ENCODE results near the gene NPBWR2. TPM values are rescaled to one million over a fixed set of nuclear protein-coding genes. Genes with fewer than 3 reads are reported as not detected.

NPBWR2 gene
- total RNA-seq, 1 experiment from 2014 or later = not detected

DNA sequence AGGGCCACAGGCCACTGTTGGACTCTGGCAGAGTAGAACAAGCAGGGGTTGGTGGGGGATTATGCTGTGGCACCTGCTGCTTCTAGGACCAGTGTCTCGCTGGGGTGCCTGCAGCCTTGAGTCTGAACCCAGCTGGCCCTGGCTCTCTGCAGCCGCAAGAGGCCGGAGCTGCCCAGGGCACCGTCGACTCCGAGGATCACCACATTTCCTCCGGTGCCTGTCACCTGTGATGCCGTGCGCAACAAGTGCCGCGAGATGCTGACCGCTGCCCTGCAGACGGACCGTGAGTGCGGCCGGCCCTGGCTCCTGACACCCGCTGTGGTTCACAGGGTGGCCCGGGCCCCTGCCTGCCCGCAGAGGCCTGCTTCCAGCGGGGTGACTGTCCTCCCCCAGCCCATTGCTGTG is 38.2 kb downstream of the NPBWR2 start:
- ChIA-PET CTCF (interaction anchor here (1.0 to 2.2 kb wide), 8 partner anchors 10 to 51 kb away, joined by 3 to 16 read pairs (median 6); partner anchors contain the start of gene LKAAEAR1), POLR2A (interaction anchor here (1.5 kb wide), 1 partner anchor 51 kb away, joined by 6 read pairs; no protein-coding TSS in a partner anchor)
- H3K27me3 Mint-ChIP-seq (ENCODE audit: low read depth) = no peaks in the 10 kb centered on the region; the same call in 1 of the 2 replicates
- no peak overlapping the region for H3K27ac Mint-ChIP-seq
- DNase-seq (ENCODE audit: low spot score) (no peak), ATAC-seq (no peak)
- peaks cover 21% of the 10 kb centered on the region for H3K4me1 Mint-ChIP-seq
- TF ChIP-seq ZBTB21 (CRISPR knock-in tag; IDR thresholded peaks at IDR 0.05; ENCODE audit: borderline replicate concordance) (no peak), OVOL2 (CRISPR knock-in tag; IDR thresholded peaks at IDR 0.05; ENCODE audit: borderline replicate concordance) (no peak), ELF4 (CRISPR knock-in tag; IDR thresholded peaks at IDR 0.05; ENCODE audit: low read depth) (no peak), ZNF416 (CRISPR knock-in tag; IDR thresholded peaks at IDR 0.05) (no peak), FOXP1 (CRISPR knock-in tag; IDR thresholded peaks at IDR 0.05; ENCODE audit: borderline replicate concordance) (no peak)
- TF ChIP-seq, protein P1, sequence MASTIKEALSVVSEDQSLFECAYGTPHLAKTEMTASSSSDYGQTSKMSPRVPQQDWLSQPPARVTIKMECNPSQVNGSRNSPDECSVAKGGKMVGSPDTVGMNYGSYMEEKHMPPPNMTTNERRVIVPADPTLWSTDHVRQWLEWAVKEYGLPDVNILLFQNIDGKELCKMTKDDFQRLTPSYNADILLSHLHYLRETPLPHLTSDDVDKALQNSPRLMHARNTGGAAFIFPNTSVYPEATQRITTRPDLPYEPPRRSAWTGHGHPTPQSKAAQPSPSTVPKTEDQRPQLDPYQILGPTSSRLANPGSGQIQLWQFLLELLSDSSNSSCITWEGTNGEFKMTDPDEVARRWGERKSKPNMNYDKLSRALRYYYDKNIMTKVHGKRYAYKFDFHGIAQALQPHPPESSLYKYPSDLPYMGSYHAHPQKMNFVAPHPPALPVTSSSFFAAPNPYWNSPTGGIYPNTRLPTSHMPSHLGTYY (CRISPR knock-in tag; IDR thresholded peaks at IDR 0.05) = no peak
- TF ChIP-seq, protein P2, sequence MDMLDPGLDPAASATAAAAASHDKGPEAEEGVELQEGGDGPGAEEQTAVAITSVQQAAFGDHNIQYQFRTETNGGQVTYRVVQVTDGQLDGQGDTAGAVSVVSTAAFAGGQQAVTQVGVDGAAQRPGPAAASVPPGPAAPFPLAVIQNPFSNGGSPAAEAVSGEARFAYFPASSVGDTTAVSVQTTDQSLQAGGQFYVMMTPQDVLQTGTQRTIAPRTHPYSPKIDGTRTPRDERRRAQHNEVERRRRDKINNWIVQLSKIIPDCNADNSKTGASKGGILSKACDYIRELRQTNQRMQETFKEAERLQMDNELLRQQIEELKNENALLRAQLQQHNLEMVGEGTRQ (CRISPR knock-in tag; IDR thresholded peaks at IDR 0.05) = no peak
- no peak overlapping the region for H3K4me3 Mint-ChIP-seq
- no peaks in the 10 kb centered on the region for H3K36me3 Mint-ChIP-seq
- H3K9me3 Mint-ChIP-seq = no peaks in the 10 kb centered on the region

DNA sequence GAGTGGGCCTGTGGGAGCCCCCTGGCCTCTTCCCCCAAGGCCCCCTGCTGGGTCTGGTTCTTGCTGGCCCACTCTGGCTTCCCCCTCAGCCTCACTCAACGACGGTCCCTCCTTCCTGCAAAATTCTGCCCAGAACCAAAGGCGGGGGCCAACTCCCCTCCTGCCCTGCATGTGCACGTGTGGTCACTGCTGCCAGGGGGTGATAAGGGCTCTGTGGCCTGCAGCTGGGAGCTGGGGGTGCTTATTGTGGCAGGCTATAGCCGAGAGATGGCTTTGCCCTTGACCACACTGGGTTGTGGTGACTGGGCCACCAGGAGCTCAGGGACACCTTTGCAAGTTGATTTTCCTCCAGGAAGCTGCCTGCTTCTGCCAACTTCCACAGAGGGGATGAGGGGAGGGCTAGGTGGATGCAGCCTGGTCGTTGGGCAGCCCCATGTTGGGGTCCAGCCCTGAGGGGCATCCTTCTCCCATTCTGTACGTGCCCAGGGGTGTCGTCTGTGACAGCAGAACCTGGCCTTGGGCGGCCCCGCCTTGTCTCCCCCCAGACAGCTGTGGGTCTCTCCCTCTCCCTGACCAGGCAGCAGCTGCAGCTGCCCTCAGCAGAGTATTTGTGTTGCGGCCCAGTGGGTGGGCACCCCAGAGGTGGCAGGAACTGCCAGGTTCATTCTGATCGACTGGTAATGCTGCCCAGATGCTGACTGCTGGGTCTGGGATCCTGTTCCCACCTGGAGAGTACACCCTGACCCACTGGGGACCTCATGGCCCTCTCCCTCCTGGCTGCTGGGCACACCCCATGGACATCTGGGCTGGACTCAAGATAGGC is 38.8 kb downstream of the NPBWR2 start:
- no peak for TF ChIP-seq ZBTB21 (CRISPR knock-in tag; IDR thresholded peaks at IDR 0.05; ENCODE audit: borderline replicate concordance)
- TF ChIP-seq GRHL2 (CRISPR knock-in tag; IDR thresholded peaks at IDR 0.05; ENCODE audit: insufficient replicate concordance, severe bottlenecking) = no peak
- TF ChIP-seq, protein P3, sequence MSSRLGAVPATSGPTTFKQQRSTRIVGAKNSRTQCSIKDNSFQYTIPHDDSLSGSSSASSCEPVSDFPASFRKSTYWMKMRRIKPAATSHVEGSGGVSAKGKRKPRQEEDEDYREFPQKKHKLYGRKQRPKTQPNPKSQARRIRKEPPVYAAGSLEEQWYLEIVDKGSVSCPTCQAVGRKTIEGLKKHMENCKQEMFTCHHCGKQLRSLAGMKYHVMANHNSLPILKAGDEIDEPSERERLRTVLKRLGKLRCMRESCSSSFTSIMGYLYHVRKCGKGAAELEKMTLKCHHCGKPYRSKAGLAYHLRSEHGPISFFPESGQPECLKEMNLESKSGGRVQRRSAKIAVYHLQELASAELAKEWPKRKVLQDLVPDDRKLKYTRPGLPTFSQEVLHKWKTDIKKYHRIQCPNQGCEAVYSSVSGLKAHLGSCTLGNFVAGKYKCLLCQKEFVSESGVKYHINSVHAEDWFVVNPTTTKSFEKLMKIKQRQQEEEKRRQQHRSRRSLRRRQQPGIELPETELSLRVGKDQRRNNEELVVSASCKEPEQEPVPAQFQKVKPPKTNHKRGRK (CRISPR knock-in tag; IDR thresholded peaks at IDR 0.05; ENCODE audit: borderline replicate concordance) = no peak
- TF ChIP-seq, protein P4, sequence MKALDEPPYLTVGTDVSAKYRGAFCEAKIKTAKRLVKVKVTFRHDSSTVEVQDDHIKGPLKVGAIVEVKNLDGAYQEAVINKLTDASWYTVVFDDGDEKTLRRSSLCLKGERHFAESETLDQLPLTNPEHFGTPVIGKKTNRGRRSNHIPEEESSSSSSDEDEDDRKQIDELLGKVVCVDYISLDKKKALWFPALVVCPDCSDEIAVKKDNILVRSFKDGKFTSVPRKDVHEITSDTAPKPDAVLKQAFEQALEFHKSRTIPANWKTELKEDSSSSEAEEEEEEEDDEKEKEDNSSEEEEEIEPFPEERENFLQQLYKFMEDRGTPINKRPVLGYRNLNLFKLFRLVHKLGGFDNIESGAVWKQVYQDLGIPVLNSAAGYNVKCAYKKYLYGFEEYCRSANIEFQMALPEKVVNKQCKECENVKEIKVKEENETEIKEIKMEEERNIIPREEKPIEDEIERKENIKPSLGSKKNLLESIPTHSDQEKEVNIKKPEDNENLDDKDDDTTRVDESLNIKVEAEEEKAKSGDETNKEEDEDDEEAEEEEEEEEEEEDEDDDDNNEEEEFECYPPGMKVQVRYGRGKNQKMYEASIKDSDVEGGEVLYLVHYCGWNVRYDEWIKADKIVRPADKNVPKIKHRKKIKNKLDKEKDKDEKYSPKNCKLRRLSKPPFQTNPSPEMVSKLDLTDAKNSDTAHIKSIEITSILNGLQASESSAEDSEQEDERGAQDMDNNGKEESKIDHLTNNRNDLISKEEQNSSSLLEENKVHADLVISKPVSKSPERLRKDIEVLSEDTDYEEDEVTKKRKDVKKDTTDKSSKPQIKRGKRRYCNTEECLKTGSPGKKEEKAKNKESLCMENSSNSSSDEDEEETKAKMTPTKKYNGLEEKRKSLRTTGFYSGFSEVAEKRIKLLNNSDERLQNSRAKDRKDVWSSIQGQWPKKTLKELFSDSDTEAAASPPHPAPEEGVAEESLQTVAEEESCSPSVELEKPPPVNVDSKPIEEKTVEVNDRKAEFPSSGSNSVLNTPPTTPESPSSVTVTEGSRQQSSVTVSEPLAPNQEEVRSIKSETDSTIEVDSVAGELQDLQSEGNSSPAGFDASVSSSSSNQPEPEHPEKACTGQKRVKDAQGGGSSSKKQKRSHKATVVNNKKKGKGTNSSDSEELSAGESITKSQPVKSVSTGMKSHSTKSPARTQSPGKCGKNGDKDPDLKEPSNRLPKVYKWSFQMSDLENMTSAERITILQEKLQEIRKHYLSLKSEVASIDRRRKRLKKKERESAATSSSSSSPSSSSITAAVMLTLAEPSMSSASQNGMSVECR (CRISPR knock-in tag; IDR thresholded peaks at IDR 0.05; ENCODE audit: borderline replicate concordance) = no peak
- TF ChIP-seq, protein P5, sequence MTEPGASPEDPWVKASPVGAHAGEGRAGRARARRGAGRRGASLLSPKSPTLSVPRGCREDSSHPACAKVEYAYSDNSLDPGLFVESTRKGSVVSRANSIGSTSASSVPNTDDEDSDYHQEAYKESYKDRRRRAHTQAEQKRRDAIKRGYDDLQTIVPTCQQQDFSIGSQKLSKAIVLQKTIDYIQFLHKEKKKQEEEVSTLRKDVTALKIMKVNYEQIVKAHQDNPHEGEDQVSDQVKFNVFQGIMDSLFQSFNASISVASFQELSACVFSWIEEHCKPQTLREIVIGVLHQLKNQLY (CRISPR knock-in tag; IDR thresholded peaks at IDR 0.05) = no peak
- TF ChIP-seq, protein P2 (CRISPR knock-in tag; IDR thresholded peaks at IDR 0.05) = no peak
- ATAC-seq = no peak

More for the DNA sequence above, 38.8 kb downstream of the NPBWR2 start:
- DNase-seq (ENCODE audit: low spot score) = no peak
- POLR2A ChIA-PET = no interaction called here
- H3K27me3 Mint-ChIP-seq (ENCODE audit: low read depth) = peaks cover 2% of the 10 kb centered on the region; the same call in 1 of the 2 replicates
- H3K27ac Mint-ChIP-seq = no peak overlapping the region
- no peaks in the 10 kb centered on the region for H3K9me3 Mint-ChIP-seq
- H3K36me3 Mint-ChIP-seq = no peaks in the 10 kb centered on the region
- no peak overlapping the region for H3K4me3 Mint-ChIP-seq
- CTCF ChIA-PET = interaction anchor here (0.7 to 2.2 kb wide), 4 partner anchors 14 to 51 kb away, joined by 3 to 12 read pairs (median 8); no protein-coding TSS in a partner anchor
- peaks cover 26% of the 10 kb centered on the region for H3K4me1 Mint-ChIP-seq

Data from WTC11 (cell line).